ENCODE measurements around the gene PCSK1N.
"Not testable (repeated sequence)": the region's sequence is repeated elsewhere in the genome, so short reads cannot be mapped to it uniquely, and the experiment has no call there.

Gene PCSK1N

GRCh38 chrX:48819394-48819793 is 16.0 kb downstream of the PCSK1N start:
- not testable (repeated sequence) for DNase-seq

GRCh38 chrX:48818866-48819265 is 16.5 kb downstream of the PCSK1N start:
- DNase-seq: no peak

GRCh38 chrX:48818098-48818497 is 17.3 kb downstream of the PCSK1N start:
- DNase-seq: no peak

GRCh38 chrX:48816014-48816810 is 19.2 kb downstream of the PCSK1N start:
- no peak for DNase-seq

GRCh38 chrX:48815266-48815665 is 20.1 kb downstream of the PCSK1N start:
- DNase-seq: no peak

GRCh38 chrX:48814722-48815121 is 20.7 kb downstream of the PCSK1N start:
- DNase-seq: no peak

- no peak for DNase-seq
Observed at GRCh38 chrX:48813644-48814043, 21.8 kb downstream of the PCSK1N start.

- DNase-seq: no peak
Observed at GRCh38 chrX:48806081-48806480, 29.3 kb downstream of the PCSK1N start.

GRCh38 chrX:48802905-48803200 is 32.6 kb downstream of the PCSK1N start:
- no peak for DNase-seq

GRCh38 chrX:48802089-48802904 is 33.1 kb downstream of the PCSK1N start:
- peak; percentile 67 for DNase-seq

- peak; percentile 98 for DNase-seq
Observed at GRCh38 chrX:48801280-48802088, 33.9 kb downstream of the PCSK1N start, which contains the start of gene HDAC6. Gene HDAC6, plus strand, starts transcription at chrX:48802067. Its CDS starts 626 bp downstream, at chrX:48802693.

GRCh38 chrX:48800574-48801279 is 34.7 kb downstream of the PCSK1N start:
- peak; percentile 17 for DNase-seq

- no peak for DNase-seq
Observed at GRCh38 chrX:48798318-48798717, 37.1 kb downstream of the PCSK1N start.

GRCh38 chrX:48794911-48795515 is 40.4 kb downstream of the PCSK1N start:
- DNase-seq: no peak

- no peak for DNase-seq
Observed at GRCh38 chrX:48794340-48794910, 41.0 kb downstream of the PCSK1N start.

GRCh38 chrX:48793935-48794334 is 41.5 kb downstream of the PCSK1N start:
- DNase-seq: no peak

- no peak for DNase-seq
Observed at GRCh38 chrX:48792219-48792618, 43.2 kb downstream of the PCSK1N start.

GRCh38 chrX:48791063-48791820 is 44.2 kb downstream of the PCSK1N start:
- DNase-seq: no peak

- no peak for DNase-seq
Observed at GRCh38 chrX:48790477-48790876, 44.9 kb downstream of the PCSK1N start.

- no peak for DNase-seq
Observed at GRCh38 chrX:48789366-48790220, 45.8 kb downstream of the PCSK1N start.

Measured in GDM1 (cell line).